IMR-90 (cell line): ENCODE results near the gene ZBTB1. TPM values are rescaled to one million over a fixed set of nuclear protein-coding genes. Genes with fewer than 3 reads are reported as not detected.

Source experiments
- ATAC-seq: fragments of 200-7000 bp; cut with Tn5 transposase; 2 replicates; pipeline ENCODE4 v1.9.1; 2020; ENCODE audit warnings: low read depth, mild to moderate bottlenecking, moderate library complexity
- BruUV-seq: library from RNA; stranded (reverse); fragments of 400-500 nt; replicated peaks from 2 replicates; lab custom pipeline; 2021; lab: Mats Ljungman, UMichigan
- CTCF ChIA-PET: fragments of 300-600 bp; formaldehyde crosslinking; extraction: SDS; loops from one replicate; lab custom pipeline; 2021; ENCODE audit warnings: antibody characterized with exemption; lab: Yijun Ruan, JAX
- POLR2A ChIA-PET: fragments of 300-600 bp; sonication (Branson Sonifier 250); formaldehyde crosslinking; loops from one replicate; lab custom pipeline; 2022; ENCODE audit warnings: antibody characterized with exemption; ENCODE audit not compliant: unreplicated experiment; lab: Charles Lee
- DNase-seq: peaks from one replicate; pipeline ENCODE4 v3.0.0; 2013
- H2AFZ ChIP-seq: replicated peaks from 2 replicates; pipeline ENCODE3; 2013; ENCODE audit warnings: low read length, mild to moderate bottlenecking; ENCODE audit not compliant: poor library complexity
- H2AK5ac ChIP-seq: 2 replicates; pipeline ENCODE4 v1.6.1; 2013; ENCODE audit warnings: low read depth, low read length, inconsistent platforms
- H2AK9ac ChIP-seq: replicated peaks from 2 replicates; pipeline ENCODE3; 2013; ENCODE audit warnings: mild to moderate bottlenecking, low read depth, low read length, moderate library complexity; ENCODE audit not compliant: poor library complexity
- H2BK120ac ChIP-seq: 2 replicates; pipeline ENCODE4 v1.6.1; 2013; ENCODE audit warnings: low read depth, low read length, inconsistent platforms
- H2BK15ac ChIP-seq: 3 replicates; pipeline ENCODE4 v1.6.1; 2013; ENCODE audit warnings: low read depth, low read length, inconsistent platforms
- H2BK20ac ChIP-seq: 2 replicates; pipeline ENCODE4 v1.6.1; 2013; ENCODE audit warnings: low read depth, mild to moderate bottlenecking, inconsistent platforms, low read length, moderate library complexity
- H2BK5ac ChIP-seq: 2 replicates; pipeline ENCODE4 v1.6.1; 2013; ENCODE audit warnings: mild to moderate bottlenecking, low read depth, low read length, inconsistent platforms; ENCODE audit not compliant: poor library complexity, severe bottlenecking
- H3K14ac ChIP-seq: replicated peaks from 2 replicates; pipeline ENCODE4 v1.6.1; 2013; ENCODE audit warnings: low read depth, low read length, inconsistent platforms
- H3K18ac ChIP-seq: 2 replicates; pipeline ENCODE4 v1.6.1; 2013; ENCODE audit warnings: low read depth, low read length, control low read depth
- H3K23ac ChIP-seq: 2 replicates; pipeline ENCODE4 v1.6.1; 2013; ENCODE audit warnings: low read depth, low read length, inconsistent platforms
- H3K27ac ChIP-seq: 2 replicates; pipeline ENCODE4 v1.5.1; 2013; ENCODE audit warnings: mild to moderate bottlenecking, control low read depth, low read length; ENCODE audit not compliant: insufficient read depth
- H3K27me3 ChIP-seq: 2 replicates; pipeline ENCODE4 v1.6.1; 2013; ENCODE audit warnings: low read length; ENCODE audit not compliant: control insufficient read depth, insufficient read depth
- H3K36me3 ChIP-seq: 2 replicates; pipeline ENCODE4 v1.6.1; 2013; ENCODE audit warnings: low read length, mixed read lengths; ENCODE audit not compliant: control insufficient read depth, insufficient read depth
- H3K4ac ChIP-seq: 2 replicates; pipeline ENCODE4 v1.6.1; 2013; ENCODE audit warnings: low read depth, low read length, inconsistent platforms
- H3K4me1 ChIP-seq: 2 replicates; pipeline ENCODE4 v1.6.1; 2013; ENCODE audit warnings: low read length, mixed read lengths; ENCODE audit not compliant: control insufficient read depth, insufficient read depth
- H3K4me2 ChIP-seq: 2 replicates; pipeline ENCODE4 v1.6.1; 2013; ENCODE audit warnings: low read depth, mild to moderate bottlenecking, control low read depth, low read length, moderate library complexity
- H3K4me3 ChIP-seq: 2 replicates; pipeline ENCODE4 v1.5.1; 2013; ENCODE audit warnings: low read depth, mild to moderate bottlenecking, control low read depth, low read length, moderate library complexity; ENCODE audit not compliant: insufficient read depth
- H3K56ac ChIP-seq: 2 replicates; pipeline ENCODE4 v1.6.1; 2013; ENCODE audit warnings: low read length, inconsistent platforms; ENCODE audit not compliant: insufficient read depth; ENCODE audit errors: extremely low read depth
- H3K79me1 ChIP-seq, 2 experiments: 2 replicates each; pipeline ENCODE4 v1.6.1; 2013; ENCODE audit warnings: low read length in 2 of 2, inconsistent platforms in 1 of 2, low read depth in 1 of 2
- H3K9ac ChIP-seq: 2 replicates; pipeline ENCODE4 v1.6.1; 2013; ENCODE audit warnings: low read depth, low read length, control low read depth
- H3K9me1 ChIP-seq: 2 replicates; pipeline ENCODE4 v1.6.1; 2013; ENCODE audit warnings: low read length, inconsistent platforms; ENCODE audit not compliant: insufficient read depth
- H3K9me3 ChIP-seq: 2 replicates; pipeline ENCODE4 v1.6.1; 2013; ENCODE audit warnings: low read length; ENCODE audit not compliant: control insufficient read depth, insufficient read depth
- H4K20me1 ChIP-seq: 2 replicates; pipeline ENCODE4 v1.6.1; 2013; ENCODE audit warnings: low read length, inconsistent platforms; ENCODE audit not compliant: insufficient read depth
- H4K5ac ChIP-seq: 2 replicates; pipeline ENCODE4 v1.6.1; 2013; ENCODE audit warnings: mild to moderate bottlenecking, low read depth, low read length, control low read depth
- H4K8ac ChIP-seq, 2 experiments: 2 replicates each; pipeline ENCODE4 v1.6.1; 2013; ENCODE audit warnings: low read depth in 2 of 2, low read length in 2 of 2, control low read depth in 1 of 2, inconsistent platforms in 1 of 2
- H4K91ac ChIP-seq: 2 replicates; pipeline ENCODE4 v1.6.1; 2013; ENCODE audit warnings: low read depth, low read length, inconsistent platforms; ENCODE audit not compliant: insufficient read depth
- BHLHE40 ChIP-seq: fragments of 150-350 bp; IDR thresholded peaks from 2 replicates; pipeline ENCODE4 v1.6.1; 2016; ENCODE audit warnings: mild to moderate bottlenecking, low read depth, low read length
- CEBPB ChIP-seq: IDR thresholded peaks from 2 replicates; pipeline ENCODE4 v1.6.1; 2012; ENCODE audit warnings: low read depth, low read length, improper control_type of control experiment
- MAZ ChIP-seq: IDR thresholded peaks from 2 replicates; pipeline ENCODE4 v1.6.1; 2012; ENCODE audit warnings: low read depth, mild to moderate bottlenecking, low read length, improper control_type of control experiment, moderate library complexity, borderline replicate concordance
- MXI1 ChIP-seq: IDR thresholded peaks from 2 replicates; pipeline ENCODE4 v1.6.1; 2012; ENCODE audit warnings: low read depth, mild to moderate bottlenecking, low read length, moderate library complexity, borderline replicate concordance
- NFE2L2 ChIP-seq: fragments of 150-350 bp; IDR thresholded peaks from 2 replicates; pipeline ENCODE4 v1.6.1; 2016; ENCODE audit warnings: low read depth, mild to moderate bottlenecking, low read length
- POLR2A ChIP-seq: IDR thresholded peaks from 2 replicates; pipeline ENCODE4 v1.6.1; 2012; ENCODE audit warnings: mild to moderate bottlenecking, low read depth, low read length
- RCOR1 ChIP-seq: IDR thresholded peaks from 2 replicates; pipeline ENCODE4 v1.6.1; 2012; ENCODE audit warnings: mild to moderate bottlenecking, low read length, improper control_type of control experiment; ENCODE audit not compliant: insufficient replicate concordance
- RFX5 ChIP-seq: IDR thresholded peaks from 2 replicates; pipeline ENCODE4 v1.8.0; 2012; ENCODE audit warnings: low read depth, mild to moderate bottlenecking, low read length, moderate library complexity
- SMC3 ChIP-seq: fragments of 150-350 bp; IDR thresholded peaks from 2 replicates; pipeline ENCODE4 v1.6.1; 2016; ENCODE audit warnings: low read depth, mild to moderate bottlenecking, antibody characterized with exemption, low read length, moderate library complexity
- WGBS, 2 experiments: methylation state at CpG; one replicate each; pipeline versions ENCODE4 v1.1.5 to v1.1.7; 2013; ENCODE audit warnings: missing lambda C conversion rate in 2 of 2; ENCODE audit not compliant: insufficient read length in 1 of 2; ENCODE audit errors: extremely low coverage in 2 of 2; 5-methylcytosine and 5-hydroxymethylcytosine counted together
- dilution Hi-C: fragments of 300-500 bp; cut with HindIII; formaldehyde crosslinking; loops from one replicate; pipeline ENCODE4 v1.14.3; 2018; ENCODE audit warnings: low sequenced_read_pairs; ENCODE audit not compliant: unreplicated experiment
- in situ Hi-C: fragments of 300-500 bp; cut with MboI; formaldehyde crosslinking; loops from 3 replicates; pipeline ENCODE4 v1.14.3; 2019; ENCODE audit warnings: low sequenced_read_pairs, inconsistent platforms, mixed read lengths
- intact Hi-C: fragments of 100-400 bp; cut with micrococcal nuclease; formaldehyde crosslinking; loops from 2 replicates; pipeline ENCODE4 v1.10.0; 2022
- polyA plus RNA-seq, 3 experiments: library from polyadenylated mRNA; depleted of rRNA; stranded (reverse); fragments of >200 nt; gene quantifications; 2 replicates each; pipeline ENCODE4 v1.2.3, GENCODE V29; 2012; ENCODE audit warnings: low replicate concordance in 1 of 3
- total RNA-seq: library from RNA; depleted of rRNA; stranded (reverse); fragments of >200 nt; gene quantifications from 2 replicates; pipeline ENCODE4 v1.2.3, GENCODE V29; 2012
- TF ChIP-seq, protein P1 (sequence below): conservative IDR thresholded peaks from 2 replicates; pipeline ENCODE4 v1.5.1; 2012; ENCODE audit warnings: mild to moderate bottlenecking, low read depth, low read length, improper control_type of control experiment
- TF ChIP-seq, protein P2 (sequence below): fragments of 150-350 bp; IDR thresholded peaks from 2 replicates; pipeline ENCODE4 v1.6.1; 2017; ENCODE audit warnings: mild to moderate bottlenecking, antibody characterized with exemption, low read length, low read depth
- TF ChIP-seq, protein P3 (sequence below): fragments of 150-350 bp; IDR thresholded peaks from 2 replicates; pipeline ENCODE4 v1.6.1; 2016; ENCODE audit warnings: low read depth, mild to moderate bottlenecking, low read length, moderate library complexity, borderline replicate concordance

The ZBTB1 gene
- total and polyA plus RNA-seq, 2 of the 4 experiments (the other 2 are of a cell fraction) = 19.0 to 37.3 TPM

DNA sequence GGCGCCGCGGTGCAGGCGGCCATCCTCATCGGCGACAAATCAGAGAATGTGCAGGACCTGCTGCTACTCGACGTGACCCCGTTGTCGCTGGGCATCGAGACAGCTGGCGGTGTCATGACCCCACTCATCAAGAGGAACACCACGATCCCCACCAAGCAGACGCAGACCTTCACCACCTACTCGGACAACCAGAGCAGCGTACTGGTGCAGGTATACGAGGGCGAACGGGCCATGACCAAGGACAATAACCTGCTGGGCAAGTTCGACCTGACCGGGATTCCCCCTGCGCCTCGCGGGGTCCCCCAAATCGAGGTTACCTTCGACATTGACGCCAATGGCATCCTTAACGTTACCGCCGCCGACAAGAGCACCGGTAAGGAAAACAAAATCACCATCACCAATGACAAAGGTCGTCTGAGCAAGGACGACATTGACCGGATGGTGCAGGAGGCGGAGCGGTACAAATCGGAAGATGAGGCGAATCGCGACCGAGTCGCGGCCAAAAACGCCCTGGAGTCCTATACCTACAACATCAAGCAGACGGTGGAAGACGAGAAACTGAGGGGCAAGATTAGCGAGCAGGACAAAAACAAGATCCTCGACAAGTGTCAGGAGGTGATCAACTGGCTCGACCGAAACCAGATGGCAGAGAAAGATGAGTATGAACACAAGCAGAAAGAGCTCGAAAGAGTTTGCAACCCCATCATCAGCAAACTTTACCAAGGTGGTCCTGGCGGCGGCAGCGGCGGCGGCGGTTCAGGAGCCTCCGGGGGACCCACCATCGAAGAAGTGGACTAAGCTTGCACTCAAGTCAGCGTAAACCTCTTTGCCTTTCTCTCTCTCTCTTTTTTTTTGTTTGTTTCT, 37.6 kb downstream of the ZBTB1 start:
- H3K18ac ChIP-seq = peak overlapping the region; percentile 59; the same call in 1 of the 2 replicates
- peak overlapping the region; percentile 41; the same call in 1 of the 2 replicates for H2BK20ac ChIP-seq
- H4K8ac ChIP-seq = peak overlapping the region in 1 of 2 experiments; percentile 59; a peak in 3 of 4 replicates
- H4K91ac ChIP-seq = peak overlapping the region; percentile 41
- no peaks in the 10 kb centered on the region for H3K27me3 ChIP-seq
- CTCF ChIA-PET = no interaction called here
- H2AFZ ChIP-seq = peak overlapping the region; percentile 91
- H3K9ac ChIP-seq = peak overlapping the region; percentile 80
- peak overlapping the region; percentile 55 for H3K4ac ChIP-seq
- ATAC-seq (no peak), DNase-seq (no peak)
- H3K56ac ChIP-seq = peak overlapping the region; percentile 13
- peak overlapping the region; percentile 94 for H3K23ac ChIP-seq
- H2BK120ac ChIP-seq = peak overlapping the region; percentile 58
- H3K27ac ChIP-seq = peak overlapping the region; percentile 25
- no peak overlapping the region for H2BK5ac ChIP-seq
- H2AK9ac ChIP-seq = peak overlapping the region; percentile 60
- peaks cover 11% of the 10 kb centered on the region for H3K9me3 ChIP-seq
- no peaks in the 10 kb centered on the region; the same call in 1 of the 2 replicates for H3K4me1 ChIP-seq
- H2AK5ac ChIP-seq = peak overlapping the region; percentile 52
- in situ Hi-C loops (loop anchor here (5.0 to 25.0 kb wide), 2 partner anchors 90 to 370 kb away; partner anchors contain the start of gene CHURC1), dilution Hi-C loops (no loop called here), intact Hi-C loops (loop anchor here (2.0 to 5.0 kb wide), 3 partner anchors 70 to 103 kb away; no protein-coding TSS in a partner anchor)
- POLR2A ChIA-PET = interaction anchor here (0.7 to 0.9 kb wide), 2 partner anchors 87 kb away, joined by 3 to 4 read pairs; no protein-coding TSS in a partner anchor
- peak overlapping the region; percentile 70 for H3K4me2 ChIP-seq
- peak overlapping the region; percentile 31 for H4K5ac ChIP-seq
- WGBS, 2 experiments = 12% methylated on average over 7 of the region's 61 CpGs; no CpG with 5 or more reads in 1 of the 2 experiments
- TSS peak; percentile 75 for BruUV-seq
- peak overlapping the region; percentile 82 for H3K14ac ChIP-seq
- H3K79me1 ChIP-seq = peaks cover 15 to 27% of the 10 kb centered on the region in 2 experiments; a peak in 3 of 4 replicates
- peak overlapping the region; percentile 67 for H3K4me3 ChIP-seq
- H4K20me1 ChIP-seq = no peaks in the 10 kb centered on the region
- H3K9me1 ChIP-seq = peaks cover 12% of the 10 kb centered on the region; the same call in 1 of the 2 replicates
- H2BK15ac ChIP-seq = peak overlapping the region; percentile 61; the same call in 2 of the 3 replicates
- H3K36me3 ChIP-seq = no peaks in the 10 kb centered on the region; the same call in 1 of the 2 replicates
- TF ChIP-seq NFE2L2 (no peak), RCOR1 (no peak), BHLHE40 (no peak), CEBPB (no peak), SMC3 (no peak), RFX5 (no peak), POLR2A (no peak), MXI1 (no peak), MAZ (no peak)
- TF ChIP-seq, protein P1, sequence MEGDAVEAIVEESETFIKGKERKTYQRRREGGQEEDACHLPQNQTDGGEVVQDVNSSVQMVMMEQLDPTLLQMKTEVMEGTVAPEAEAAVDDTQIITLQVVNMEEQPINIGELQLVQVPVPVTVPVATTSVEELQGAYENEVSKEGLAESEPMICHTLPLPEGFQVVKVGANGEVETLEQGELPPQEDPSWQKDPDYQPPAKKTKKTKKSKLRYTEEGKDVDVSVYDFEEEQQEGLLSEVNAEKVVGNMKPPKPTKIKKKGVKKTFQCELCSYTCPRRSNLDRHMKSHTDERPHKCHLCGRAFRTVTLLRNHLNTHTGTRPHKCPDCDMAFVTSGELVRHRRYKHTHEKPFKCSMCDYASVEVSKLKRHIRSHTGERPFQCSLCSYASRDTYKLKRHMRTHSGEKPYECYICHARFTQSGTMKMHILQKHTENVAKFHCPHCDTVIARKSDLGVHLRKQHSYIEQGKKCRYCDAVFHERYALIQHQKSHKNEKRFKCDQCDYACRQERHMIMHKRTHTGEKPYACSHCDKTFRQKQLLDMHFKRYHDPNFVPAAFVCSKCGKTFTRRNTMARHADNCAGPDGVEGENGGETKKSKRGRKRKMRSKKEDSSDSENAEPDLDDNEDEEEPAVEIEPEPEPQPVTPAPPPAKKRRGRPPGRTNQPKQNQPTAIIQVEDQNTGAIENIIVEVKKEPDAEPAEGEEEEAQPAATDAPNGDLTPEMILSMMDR = no peak
- TF ChIP-seq, protein P2, sequence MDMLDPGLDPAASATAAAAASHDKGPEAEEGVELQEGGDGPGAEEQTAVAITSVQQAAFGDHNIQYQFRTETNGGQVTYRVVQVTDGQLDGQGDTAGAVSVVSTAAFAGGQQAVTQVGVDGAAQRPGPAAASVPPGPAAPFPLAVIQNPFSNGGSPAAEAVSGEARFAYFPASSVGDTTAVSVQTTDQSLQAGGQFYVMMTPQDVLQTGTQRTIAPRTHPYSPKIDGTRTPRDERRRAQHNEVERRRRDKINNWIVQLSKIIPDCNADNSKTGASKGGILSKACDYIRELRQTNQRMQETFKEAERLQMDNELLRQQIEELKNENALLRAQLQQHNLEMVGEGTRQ = no peak
- TF ChIP-seq, protein P3, sequence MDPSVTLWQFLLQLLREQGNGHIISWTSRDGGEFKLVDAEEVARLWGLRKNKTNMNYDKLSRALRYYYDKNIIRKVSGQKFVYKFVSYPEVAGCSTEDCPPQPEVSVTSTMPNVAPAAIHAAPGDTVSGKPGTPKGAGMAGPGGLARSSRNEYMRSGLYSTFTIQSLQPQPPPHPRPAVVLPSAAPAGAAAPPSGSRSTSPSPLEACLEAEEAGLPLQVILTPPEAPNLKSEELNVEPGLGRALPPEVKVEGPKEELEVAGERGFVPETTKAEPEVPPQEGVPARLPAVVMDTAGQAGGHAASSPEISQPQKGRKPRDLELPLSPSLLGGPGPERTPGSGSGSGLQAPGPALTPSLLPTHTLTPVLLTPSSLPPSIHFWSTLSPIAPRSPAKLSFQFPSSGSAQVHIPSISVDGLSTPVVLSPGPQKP = no peak
